Measurements from ENCODE around the gene PIK3CG.
A peak's percentile ranks its signal among the peaks of the same experiment; 100 is the strongest.
"Not testable (repeated sequence)": the region's sequence is repeated elsewhere in the genome, so short reads cannot be mapped to it uniquely, and the experiment has no call there.

The PIK3CG gene

DNA sequence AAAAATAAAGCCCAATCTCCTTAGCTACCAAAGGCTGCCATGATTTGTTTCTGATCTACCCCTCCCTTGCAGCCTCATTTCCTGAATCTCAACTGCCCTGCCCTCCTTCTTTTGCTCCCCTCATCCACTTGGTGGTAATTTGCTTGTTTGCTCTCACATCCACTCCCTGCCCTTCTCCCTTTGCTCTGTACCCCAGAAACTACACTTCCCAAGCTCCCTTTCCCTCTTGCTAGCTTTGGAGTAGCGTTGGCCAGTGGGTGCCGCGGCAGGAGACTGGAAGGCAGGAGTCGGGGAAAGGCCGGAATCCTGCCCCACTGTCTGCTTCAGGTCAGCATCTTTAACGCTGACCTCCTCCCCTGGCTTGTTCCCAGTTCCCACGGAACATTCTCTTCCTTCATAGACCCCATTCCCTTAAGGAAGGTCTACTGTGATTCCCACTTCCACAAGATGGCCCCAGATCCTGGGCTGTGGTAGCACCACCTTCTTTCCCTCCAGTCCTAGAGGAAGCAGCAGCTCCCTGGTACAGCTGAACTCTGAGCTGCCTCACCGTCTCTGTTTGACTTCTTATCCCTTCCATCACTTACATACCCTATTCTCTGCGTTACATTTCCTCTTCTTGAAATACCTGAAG lies 79.1 kb downstream of the PIK3CG start:
- no peak for DNase-seq

DNA sequence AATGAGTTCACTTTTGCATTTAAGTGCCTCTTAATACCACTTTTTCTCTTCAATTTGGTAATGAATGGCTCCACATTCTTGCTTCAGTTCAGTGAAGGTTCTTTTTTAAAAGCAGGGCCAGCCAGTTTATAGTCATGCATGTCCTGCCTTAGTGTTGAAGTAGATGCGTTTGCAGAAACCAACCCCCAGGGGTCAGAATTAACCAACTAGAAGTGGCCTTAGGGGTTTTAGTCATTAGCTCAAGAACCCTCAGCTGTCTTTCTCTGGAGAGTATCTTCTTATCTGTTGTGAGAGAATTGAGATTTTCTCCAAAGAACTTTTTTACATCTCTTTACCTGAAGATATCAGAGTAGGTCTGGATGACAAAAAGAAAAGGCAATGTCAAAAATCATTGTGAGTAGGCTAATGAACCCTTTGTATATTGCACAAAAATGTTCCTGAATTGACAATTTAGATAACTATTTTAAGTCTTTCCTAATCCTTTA lies 82.2 kb downstream of the PIK3CG start:
- peak; percentile 37 for DNase-seq

DNA sequence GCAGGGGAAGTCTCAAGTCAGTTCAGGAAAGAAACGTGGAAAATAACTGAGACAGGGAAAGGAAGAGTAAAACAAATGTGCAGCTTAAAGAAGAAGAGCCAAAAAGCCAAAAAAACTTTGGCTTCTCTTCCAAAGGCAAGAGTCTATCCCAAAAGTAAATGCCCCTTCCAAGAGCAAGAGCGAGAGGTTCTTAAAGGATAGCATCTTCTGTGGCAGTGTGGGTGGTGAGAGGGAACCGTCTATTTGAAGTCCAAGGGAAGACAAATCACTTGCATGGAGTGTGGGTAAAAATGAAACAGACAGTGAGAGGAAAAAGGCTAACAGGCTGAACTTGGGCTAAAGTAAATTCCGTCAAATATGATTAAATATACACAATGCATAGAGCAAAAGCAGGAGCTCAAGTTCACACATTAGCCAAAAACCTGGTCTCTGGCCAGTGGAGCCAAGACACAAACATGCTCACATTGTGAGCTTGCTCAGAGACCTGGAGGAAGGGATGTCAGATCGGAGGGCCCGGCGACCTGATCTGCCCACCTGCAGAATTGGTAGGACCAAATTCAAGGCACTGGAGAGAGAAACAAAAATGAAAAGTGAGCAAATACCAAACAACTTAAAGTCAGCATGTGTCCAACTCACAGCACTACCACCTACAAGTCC lies 87.0 kb downstream of the PIK3CG start:
- no peak for DNase-seq

DNA sequence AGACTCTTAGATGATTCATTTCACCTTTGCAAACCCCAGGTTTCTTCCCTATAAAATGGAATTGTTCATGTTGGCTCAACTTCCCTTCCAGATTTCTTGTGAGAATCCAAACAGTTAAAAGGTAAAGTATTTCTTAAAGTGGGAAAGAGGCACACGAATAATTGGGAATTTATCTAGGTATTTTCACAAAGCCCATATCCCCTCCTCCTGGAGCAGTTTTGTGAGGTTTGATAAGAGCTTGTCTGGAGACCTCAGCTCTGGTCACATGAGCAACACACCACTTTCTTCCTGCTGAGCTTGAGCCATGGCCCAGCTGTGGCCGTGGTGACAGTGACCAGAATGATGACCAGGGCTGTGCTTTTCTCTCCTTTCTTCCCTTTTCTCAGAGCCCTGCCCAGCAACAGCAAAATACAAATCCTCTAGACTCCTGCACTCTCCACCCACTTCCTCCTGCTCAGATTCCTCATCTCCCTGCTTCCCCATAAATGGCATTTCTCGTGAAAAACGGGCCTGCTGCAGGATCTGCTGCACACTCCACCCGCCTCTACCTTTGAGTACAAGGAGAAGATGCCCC lies 87.7 kb downstream of the PIK3CG start:
- DNase-seq = no peak

DNA sequence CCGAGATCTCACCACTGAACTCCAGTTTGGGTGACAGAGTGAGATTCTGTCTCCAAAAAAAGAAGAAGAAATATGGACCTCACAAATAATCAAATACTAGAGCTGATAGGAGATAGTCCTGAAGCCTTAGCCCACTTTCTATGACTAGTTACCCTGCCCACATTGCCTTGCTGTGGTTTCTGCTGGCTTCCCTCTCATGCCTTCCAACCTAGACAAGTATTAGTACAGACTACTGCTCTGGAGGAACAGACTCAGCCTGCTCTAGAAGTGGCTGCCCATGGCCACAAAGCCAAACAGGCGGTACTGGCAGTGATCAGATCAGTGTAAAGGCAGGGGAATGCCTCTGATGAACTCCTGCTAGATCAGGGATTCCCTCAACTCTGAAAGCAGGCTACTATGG lies 89.8 kb downstream of the PIK3CG start:
- DNase-seq = no peak

DNA sequence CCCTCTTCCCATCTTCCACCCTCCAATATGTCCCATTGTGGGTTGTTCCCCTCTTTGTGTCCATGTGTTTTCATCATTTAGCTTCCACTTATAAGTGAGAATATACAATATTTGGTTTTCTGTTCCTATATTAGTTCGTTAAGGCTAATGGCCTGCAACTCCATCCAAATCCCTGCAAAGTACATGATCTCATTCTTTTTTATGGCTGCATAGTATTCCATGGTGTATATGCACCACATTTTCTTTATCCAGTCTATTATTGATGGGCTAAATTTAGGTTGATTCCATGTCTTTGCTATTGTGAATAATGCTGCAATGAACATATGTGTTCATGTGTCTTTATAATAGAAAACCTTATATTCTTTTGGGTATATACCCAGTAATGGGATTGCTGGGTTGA lies 90.8 kb downstream of the PIK3CG start:
- DNase-seq = not testable (repeated sequence)

All from left hindlimb (tissue), 1 donor.